ENCODE measurements around the gene AVP.

DNA sequence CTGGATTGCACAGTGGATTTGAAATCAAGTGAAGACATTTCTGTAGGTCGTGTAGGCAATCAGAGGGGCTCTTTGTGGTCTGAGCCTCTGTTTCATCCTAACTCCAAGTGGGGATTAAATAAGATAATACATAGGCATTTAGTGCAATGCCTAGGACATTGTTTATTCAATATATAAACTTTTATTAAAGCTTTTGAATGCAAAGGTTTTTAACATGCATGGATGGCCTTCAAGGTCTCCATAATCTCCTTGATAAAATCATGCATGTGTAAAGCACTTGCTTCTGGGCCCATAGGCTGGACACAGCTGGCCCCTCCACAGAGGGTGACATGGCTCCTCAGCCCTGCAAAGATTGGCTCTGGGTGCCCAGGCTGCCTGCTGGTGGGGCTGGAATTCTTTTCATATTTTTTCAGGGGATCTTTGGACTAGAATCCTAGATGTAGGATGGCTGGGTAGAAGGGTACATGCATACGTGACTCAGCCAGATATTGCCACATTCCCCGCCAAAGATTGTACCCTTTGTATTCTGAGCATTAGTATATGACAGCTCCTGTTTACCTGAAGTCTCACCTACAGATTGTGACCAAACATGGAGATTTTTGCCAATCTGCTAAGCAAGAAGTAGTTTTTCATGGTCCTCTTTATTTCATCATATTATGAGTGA is 19.0 kb upstream of the AVP start:
- TF ChIP-seq, protein P1, sequence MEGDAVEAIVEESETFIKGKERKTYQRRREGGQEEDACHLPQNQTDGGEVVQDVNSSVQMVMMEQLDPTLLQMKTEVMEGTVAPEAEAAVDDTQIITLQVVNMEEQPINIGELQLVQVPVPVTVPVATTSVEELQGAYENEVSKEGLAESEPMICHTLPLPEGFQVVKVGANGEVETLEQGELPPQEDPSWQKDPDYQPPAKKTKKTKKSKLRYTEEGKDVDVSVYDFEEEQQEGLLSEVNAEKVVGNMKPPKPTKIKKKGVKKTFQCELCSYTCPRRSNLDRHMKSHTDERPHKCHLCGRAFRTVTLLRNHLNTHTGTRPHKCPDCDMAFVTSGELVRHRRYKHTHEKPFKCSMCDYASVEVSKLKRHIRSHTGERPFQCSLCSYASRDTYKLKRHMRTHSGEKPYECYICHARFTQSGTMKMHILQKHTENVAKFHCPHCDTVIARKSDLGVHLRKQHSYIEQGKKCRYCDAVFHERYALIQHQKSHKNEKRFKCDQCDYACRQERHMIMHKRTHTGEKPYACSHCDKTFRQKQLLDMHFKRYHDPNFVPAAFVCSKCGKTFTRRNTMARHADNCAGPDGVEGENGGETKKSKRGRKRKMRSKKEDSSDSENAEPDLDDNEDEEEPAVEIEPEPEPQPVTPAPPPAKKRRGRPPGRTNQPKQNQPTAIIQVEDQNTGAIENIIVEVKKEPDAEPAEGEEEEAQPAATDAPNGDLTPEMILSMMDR (IDR thresholded peaks at IDR 0.05; ENCODE audit: poor library complexity) = no peak
- TF ChIP-seq EZH2 (IDR thresholded peaks at IDR 0.05; ENCODE audit: borderline replicate concordance) = no peak

All from hepatocyte (in vitro differentiated cells).